GM18909 (cell line): ENCODE measurements around the gene NUP160.
"Not testable (repeated sequence)": the region's sequence is repeated elsewhere in the genome, so short reads cannot be mapped to it uniquely, and the experiment has no call there.

Experiments
- ATAC-seq: cut with Tn5 transposase; IDR thresholded peaks from one replicate; pipeline ENCODE4 v1.9.1; 2021; ENCODE audit warnings: mild to moderate bottlenecking; ENCODE audit not compliant: unreplicated experiment, poor library complexity

Gene NUP160

DNA sequence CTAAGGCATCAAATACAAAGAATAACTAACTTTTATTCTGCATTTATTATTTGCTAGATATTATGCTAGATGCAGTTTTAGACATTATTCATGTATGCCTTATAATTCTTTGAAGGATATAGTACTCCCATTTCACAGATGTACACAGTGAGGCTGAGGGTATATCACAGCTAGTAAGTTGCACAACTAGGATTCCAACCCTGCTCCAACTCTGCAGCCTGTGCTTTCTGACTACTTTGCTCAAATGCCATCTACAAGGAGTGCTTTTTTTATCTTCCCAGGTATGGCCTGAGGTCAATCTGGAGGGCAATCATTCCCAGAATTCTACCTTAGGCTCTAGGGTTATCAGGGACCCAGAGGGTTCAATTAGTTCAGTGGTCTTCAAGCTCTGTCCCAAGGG is 28.4 kb downstream of the NUP160 start:
- ATAC-seq = no peak

DNA sequence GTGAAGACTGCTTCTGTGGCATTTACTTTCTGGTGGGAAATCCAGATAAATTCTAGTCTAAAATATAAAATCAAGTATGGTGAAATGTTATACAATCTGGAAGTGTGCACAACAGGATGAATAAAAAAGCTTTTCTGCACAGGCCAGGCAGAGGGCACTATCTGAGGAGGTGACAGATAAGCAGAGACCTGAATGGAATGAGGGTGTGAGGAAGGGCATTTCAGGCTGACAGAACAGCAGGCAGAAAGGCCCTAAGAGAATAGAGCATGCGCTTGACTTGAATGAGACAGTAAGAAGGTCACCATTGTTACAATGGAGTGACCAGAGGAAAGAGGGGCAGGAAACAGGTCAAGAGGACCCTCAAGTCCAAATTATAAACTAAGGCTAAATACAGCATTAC is 47.4 kb downstream of the NUP160 start:
- ATAC-seq = no peak

DNA sequence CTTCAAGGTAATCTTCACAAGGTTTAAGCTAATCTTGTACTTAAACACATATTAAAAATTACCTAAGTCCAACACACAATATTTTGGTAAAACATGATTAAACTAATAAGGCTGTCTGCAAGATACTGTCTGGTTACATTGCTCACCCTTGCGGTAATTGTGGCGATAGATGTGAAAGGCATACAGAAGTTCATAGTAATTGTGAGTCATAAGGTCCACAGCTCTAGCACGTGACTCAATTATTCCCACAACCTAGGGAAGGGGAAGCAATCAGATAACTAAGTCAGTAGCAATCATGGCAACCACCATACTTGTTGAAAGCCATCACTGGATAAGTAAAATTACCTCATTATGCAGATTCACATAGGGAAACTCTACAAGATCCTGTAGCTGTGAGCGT is 50.5 kb downstream of the NUP160 start:
- ATAC-seq = no peak

DNA sequence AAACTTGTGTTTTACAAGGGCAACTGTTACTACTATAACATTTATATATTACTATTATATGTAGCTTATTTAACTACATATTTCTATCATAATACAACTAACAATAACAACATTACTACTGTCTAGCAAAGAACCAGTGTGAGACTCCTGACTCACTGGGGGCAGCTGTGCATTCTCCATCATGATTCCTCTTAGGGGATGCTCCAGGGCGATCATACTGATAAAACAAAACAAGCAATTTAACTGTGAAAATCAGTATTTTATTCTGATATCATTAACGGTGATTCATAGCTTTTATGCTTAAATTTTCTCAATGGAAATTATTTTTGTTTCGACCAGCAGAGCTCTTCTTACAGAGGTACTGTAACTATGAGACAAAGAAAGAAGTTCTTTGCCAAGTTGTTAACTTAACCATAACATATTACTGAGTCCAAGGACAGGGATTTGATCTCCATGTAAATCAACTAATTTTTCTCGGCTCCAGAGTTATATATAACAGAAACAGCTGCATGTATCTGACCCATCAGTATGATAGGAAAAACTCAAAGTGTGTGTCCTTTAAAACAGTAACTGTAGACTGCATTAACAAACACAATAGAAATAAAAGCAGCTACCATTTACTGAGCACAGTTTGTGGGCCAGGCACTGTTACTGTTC is 56.2 kb downstream of the NUP160 start:
- no peak for ATAC-seq

DNA sequence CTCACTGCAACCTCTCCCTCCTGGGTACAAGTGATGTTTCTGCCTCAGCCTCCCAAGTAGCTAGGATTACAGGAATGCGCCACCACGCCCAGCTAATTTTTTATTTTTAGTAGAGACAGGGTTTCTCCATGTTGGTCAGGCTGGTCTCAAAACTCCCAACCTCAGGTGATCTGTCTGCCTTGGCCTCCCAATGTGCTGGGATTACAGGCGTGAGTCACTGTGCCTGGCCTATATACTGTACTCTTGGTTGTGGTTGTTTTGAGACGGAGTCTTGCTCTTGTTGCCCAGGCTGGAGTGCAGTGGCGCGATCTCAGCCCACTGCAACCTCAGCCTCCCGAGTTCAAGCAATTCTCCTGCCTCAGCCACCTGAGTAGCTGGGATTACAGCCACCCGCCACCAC is 58.1 kb downstream of the NUP160 start:
- ATAC-seq = not testable (repeated sequence)

DNA sequence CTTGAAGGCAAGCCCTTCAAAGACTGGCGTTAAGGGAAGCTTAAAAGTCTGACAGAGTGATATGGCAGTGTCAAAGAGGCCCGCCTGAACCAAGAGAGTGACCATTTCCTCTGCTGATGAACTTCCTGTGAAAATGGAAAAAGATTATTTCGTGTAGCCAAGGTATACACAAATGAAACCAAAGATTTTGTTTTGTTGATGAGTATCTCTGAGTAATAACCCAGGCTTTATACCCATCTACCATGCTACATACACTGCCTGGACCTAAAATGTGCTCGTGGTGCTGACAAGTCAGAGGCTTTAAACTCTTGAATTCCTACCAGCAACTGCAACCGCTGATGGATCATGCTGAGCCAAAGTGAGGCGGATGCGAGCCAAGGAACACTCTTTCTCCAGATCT is 60.0 kb downstream of the NUP160 start:
- ATAC-seq = no peak

DNA sequence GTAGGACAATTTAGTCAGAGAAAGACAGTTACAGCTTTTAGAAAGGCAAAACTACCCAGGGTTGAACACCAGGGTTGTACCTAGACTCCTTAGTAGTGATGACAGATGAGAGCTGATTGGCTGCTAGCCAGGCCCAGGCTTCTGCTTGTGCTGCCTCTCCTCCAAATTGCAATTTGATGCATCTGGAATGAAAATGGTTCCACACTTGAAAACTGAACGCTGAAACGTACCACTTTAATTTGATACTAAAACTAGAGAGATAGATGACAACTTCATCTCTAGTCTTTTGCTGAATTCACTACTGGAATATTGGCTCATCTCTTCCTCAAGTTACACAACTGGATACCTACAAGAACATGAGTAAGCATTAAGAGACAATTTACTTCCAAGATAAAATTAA is 61.8 kb downstream of the NUP160 start:
- no peak for ATAC-seq

DNA sequence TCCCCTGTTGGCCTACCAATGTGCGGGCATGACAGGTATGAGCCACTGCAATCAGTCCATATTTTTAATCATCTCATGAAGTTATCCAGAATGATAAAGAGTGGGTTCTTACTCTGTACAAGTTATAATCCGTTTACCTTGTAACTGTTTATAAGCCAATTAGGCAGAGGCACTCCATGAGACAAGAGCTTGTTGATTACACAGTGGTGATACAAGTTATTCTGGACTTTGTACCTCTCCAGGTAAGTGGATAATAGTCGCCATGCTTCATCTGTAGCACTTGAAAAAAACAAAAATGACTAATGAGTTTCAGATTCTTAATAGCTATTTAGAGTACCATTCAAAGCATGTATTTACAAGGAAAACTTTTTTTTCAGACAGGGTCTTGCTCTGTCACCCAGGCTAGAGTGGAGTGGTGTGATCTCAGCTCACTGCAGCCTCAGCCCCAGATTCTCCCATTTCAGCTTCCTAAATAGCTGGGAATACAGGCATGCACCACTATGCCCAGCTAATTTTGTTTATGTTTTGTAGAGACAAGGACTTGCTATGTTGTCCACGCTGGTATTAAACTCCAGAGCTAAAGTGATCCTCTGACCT is 63.3 kb downstream of the NUP160 start:
- no peak for ATAC-seq

DNA sequence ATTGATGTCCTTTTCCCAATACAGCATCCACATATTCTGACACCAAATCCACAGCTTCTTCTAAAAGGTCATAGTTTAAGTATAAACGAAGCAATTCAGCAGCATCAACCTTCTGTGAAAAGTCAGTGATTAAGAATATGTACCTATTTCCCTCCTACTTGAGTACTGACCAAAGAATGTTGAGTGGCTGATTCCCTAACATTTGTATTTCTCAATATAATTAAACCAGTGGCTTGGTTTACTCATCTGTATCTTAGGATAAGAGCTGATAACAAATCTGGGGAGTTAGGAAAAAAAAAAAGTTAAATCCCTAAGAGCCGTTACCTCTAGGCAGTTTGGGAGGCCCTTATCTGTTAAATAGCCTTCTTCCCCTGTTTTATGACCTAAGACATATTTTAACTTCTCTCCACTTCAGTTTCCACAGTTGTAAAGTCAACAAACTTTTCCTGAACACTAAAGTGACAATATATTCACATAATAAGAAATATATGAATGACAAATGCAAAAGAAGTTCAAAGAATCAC is 65.0 kb downstream of the NUP160 start:
- no peak for ATAC-seq

DNA sequence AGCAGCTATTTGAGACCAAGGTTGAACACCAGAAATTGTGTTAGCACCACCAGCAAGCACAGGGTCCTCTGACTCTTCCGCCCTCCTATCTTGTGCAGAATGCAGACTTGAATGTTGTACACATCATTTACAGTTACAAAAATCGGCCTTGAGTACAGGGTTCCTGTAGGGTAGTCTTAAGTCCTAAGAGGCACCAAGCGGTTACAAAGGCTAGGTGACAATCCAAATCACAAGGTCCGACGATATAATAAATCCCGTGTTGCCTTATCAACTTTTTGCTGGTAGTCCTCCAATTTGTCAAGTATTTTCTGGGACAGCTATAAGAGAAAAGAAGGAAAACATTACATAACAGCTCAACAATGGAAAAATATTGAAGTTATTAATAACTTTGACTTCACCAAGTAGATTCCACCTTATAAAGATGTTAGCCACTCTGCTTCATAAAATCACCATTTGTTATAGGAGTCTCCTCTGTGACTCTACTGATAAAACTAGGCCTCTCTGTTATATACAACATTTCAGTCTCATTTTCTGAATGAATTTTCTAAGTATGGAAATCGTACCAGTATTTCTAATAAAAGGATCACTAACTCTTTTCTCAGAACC is 69.2 kb downstream of the NUP160 start:
- ATAC-seq = no peak

DNA sequence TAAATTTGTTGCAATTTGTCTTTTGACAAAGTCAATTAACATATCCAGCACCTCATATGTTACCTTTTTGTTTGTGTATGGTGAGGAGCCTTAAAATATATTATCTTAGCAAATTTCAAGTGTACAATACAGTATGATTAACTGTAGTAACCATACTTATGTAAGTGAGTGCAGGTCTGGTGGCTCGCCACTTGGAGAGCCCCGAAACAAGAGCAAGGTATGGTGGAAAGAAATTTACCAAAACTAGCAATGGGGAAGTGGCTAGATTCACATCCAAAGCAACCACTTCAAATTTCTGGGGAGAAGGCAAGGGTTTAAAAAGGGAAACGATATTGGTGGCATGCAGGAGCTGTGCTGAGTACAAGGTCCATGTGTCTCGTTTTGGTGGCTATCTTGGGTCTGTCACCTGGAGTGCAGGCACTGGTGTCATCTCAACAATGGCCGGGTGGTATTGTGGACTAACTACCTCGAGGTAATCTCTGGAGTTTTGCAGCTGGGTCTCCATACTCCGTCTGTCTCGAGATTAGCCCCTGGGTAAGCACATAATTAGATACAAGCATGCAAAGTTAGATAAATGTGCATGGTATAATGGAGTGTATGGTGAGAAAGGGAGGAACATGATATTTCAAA is 72.8 kb downstream of the NUP160 start:
- ATAC-seq = no peak

DNA sequence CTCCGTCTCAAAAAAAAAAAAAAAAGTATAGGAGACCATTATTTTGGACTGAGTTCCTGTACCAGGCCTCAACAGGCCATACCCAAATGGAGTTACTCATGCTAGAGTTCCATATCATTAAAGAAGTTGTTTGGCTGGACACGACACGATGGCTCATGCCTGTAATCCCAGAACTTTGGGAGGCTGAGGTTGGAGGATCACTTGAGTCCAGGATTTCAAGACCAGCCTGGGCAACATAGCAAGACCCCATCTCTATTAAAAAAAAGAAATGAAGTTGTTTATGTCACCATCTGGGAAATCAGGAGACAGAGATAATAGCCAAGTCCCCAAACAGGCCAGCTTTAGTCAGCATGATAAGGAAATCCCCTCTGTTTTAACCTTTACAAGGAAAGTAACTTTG is 74.3 kb downstream of the NUP160 start:
- no peak for ATAC-seq

DNA sequence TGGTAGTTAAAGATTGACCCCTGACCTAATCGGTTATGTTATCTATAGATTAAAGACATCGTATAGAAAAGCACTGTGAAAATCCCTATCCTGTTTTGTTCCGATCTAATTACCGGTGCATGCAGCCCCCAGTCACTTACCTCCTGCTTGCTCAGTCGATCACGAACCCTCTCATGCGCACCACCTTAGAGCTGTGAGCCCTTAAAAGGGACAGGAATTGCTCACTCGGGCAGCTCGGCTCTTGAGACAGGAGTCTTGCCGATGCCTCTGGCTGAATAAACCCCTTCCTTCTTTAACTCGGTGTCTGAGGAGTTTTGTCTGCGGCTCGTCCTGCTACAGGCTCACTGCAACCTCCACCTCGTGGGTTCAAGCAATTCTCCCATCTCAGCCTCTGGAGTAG is 78.6 kb downstream of the NUP160 start:
- ATAC-seq = not testable (repeated sequence)

DNA sequence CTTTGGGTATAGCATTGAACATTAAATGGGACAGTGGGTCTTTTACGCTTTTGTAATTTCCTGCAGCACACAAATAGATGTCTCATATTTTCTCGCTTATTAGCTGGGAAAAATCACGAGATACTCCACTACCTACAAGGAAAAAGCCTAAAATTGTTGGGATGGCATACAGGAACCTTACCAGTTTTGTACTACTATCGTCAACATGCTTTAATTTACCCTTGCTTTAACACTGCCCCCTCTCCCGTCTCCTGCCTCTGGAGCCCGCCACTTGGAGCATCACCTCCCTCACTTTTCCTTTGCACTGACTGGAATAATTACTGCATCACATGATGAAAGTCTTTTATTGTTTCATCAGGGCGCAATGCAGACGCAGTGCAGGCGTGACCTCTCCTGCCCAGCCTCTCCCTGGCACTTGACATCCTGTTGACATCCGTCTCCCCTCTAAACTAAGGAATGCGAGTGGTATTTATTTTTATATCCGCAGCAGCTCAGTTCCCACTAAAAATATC is 80.0 kb downstream of the NUP160 start:
- ATAC-seq = no peak

DNA sequence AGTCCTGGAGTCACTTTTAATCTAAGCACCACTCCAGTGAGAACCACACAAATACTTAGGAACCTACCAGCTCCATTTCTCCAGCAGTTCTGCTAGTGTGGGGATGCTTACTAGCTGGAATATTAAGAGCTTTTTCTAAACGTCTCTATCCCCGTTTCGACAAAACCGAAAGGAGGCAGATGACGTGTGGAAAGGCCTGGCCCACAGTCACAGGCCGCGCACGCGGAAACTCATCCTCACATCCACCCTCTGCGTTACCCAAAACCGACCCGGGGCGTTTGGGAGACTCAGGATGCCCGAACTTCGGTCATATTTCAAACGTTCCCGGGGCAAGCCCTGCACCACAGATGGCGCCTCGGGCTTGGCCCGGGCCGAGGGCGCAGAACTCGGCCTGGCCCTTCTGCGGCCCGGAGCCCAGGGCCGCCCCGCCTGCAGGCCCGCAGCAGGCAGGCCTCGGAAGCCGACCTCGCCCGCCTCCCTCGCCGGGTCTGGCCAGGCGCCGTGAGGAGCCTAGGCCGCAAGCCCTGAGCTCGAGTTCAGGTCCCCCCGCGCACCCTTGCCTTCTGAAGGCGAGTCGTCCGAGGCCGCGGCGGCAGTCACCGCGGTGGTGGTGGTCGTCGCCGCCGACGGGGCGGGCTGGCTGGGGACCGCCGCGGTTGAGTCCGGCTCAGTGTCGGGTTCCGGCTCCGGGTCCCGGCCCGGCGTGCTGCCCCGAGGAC is 81.5 kb downstream of the NUP160 start:
- ATAC-seq = peak; percentile 38

DNA sequence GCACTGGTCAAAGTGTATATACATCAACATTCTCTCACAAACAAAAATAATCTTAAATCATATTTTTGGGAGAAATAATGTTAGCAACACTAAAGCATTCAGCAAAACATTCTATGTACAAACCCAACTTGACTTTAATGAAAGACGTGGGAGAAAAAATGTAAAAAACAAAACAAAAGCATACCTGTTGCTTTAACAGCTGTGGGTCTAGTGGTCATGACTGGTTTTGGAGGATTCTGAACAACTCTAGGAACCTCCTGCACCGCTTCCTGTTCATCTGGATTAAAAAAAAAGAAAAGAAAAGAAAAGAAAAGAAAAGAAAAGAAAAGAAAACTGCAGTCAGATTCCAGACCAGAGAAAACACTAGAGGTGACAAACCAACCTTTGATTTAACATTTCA is 83.1 kb downstream of the NUP160 start:
- no peak for ATAC-seq

DNA sequence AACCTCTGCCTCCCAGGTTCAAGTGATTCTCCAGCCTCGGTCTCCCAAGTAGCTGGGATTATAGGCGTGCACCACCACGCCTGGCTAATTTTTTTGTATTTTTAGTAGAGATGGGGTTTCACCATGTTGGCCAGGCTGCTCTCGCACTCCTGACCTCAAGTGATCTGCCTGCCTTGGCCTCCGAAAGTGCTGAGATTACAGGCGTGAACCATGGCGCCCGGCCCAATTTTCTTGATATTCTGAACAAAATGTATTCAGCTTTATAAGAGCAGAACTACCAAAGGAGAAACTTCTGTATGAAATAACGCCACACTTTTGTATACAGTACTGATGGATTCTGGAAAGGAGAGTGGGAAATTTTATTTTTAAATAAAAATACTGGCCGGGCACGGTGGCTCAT is 88.9 kb downstream of the NUP160 start:
- not testable (repeated sequence) for ATAC-seq

DNA sequence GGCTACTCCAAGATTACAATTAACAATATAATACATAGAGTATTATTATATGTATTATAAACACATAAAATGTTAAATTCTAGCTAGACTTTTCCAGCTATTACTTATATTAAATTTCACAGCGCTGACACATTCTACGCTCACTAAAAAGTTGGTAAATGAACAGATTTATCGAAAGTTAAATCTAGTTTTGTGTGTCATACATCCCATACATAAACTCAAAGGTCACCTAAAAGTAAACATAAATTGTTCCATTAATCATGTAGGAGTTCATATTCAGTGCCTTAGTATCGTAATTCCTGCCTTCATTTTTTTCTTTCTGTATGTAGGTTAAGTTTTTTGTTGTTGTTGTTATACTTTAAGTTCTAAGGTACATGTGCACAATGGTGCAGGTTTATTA is 91.9 kb downstream of the NUP160 start:
- no peak for ATAC-seq

DNA sequence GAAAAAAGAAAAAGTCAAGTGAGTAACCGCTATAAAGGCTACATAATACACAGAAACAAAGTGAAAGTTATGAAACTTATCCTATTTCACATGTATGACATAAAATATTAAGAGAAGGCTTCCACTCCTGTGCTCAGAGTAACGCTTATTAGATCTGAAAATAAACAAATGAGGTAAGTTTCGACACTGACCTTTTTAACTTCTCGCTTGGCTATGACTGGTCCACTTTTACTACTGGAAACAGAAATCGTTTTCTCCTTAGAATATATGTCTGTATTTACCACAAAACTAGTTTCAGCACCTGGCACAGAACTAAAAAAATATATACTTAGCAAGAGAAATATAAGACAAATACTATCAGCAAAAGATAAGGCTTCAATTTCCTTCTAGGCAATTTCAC is 97.4 kb downstream of the NUP160 start:
- no peak for ATAC-seq

DNA sequence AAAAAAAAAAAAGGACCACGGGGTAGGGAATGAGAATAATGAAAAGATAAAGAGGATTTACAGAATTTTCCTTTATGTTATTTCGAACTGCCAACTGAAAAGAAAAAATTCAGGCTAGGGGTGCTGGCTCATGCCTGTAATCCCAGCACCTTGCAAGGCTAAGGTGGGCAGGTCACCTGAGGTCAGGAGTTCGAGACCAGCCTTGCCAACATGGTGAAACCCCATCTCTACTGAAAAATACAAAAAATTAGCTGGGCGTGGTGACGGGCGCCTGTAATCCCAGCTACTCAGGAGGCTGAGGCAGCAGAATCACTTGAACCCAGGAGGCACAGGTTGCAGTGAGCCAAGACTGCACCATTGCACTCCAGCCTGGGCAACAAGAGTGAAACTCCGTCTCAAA is 105.7 kb downstream of the NUP160 start:
- not testable (repeated sequence) for ATAC-seq
